IMR-90 (cell line): Measurements from ENCODE around the gene B3GLCT. TPM values are rescaled to one million over a fixed set of nuclear protein-coding genes. Genes with fewer than 3 reads are reported as not detected.

Experiments used
- ATAC-seq: fragments of 200-7000 bp; cut with Tn5 transposase; 2 replicates; pipeline ENCODE4 v1.9.1; 2020; ENCODE audit warnings: low read depth, mild to moderate bottlenecking, moderate library complexity
- BruUV-seq: library from RNA; stranded (reverse); fragments of 400-500 nt; replicated peaks from 2 replicates; lab custom pipeline; 2021; lab: Mats Ljungman, UMichigan
- CTCF ChIA-PET: fragments of 300-600 bp; formaldehyde crosslinking; extraction: SDS; loops from one replicate; lab custom pipeline; 2021; ENCODE audit warnings: antibody characterized with exemption; lab: Yijun Ruan, JAX
- POLR2A ChIA-PET: fragments of 300-600 bp; sonication (Branson Sonifier 250); formaldehyde crosslinking; loops from one replicate; lab custom pipeline; 2022; ENCODE audit warnings: antibody characterized with exemption; ENCODE audit not compliant: unreplicated experiment; lab: Charles Lee
- DNase-seq: peaks from one replicate; pipeline ENCODE4 v3.0.0; 2013
- H2AFZ ChIP-seq: replicated peaks from 2 replicates; pipeline ENCODE3; 2013; ENCODE audit warnings: low read length, mild to moderate bottlenecking; ENCODE audit not compliant: poor library complexity
- H2AK5ac ChIP-seq: 2 replicates; pipeline ENCODE4 v1.6.1; 2013; ENCODE audit warnings: low read depth, low read length, inconsistent platforms
- H2AK9ac ChIP-seq: replicated peaks from 2 replicates; pipeline ENCODE3; 2013; ENCODE audit warnings: mild to moderate bottlenecking, low read depth, low read length, moderate library complexity; ENCODE audit not compliant: poor library complexity
- H2BK120ac ChIP-seq: 2 replicates; pipeline ENCODE4 v1.6.1; 2013; ENCODE audit warnings: low read depth, low read length, inconsistent platforms
- H2BK15ac ChIP-seq: 3 replicates; pipeline ENCODE4 v1.6.1; 2013; ENCODE audit warnings: low read depth, low read length, inconsistent platforms
- H2BK20ac ChIP-seq: 2 replicates; pipeline ENCODE4 v1.6.1; 2013; ENCODE audit warnings: low read depth, mild to moderate bottlenecking, inconsistent platforms, low read length, moderate library complexity
- H2BK5ac ChIP-seq: 2 replicates; pipeline ENCODE4 v1.6.1; 2013; ENCODE audit warnings: mild to moderate bottlenecking, low read depth, low read length, inconsistent platforms; ENCODE audit not compliant: poor library complexity, severe bottlenecking
- H3K14ac ChIP-seq: replicated peaks from 2 replicates; pipeline ENCODE4 v1.6.1; 2013; ENCODE audit warnings: low read depth, low read length, inconsistent platforms
- H3K18ac ChIP-seq: 2 replicates; pipeline ENCODE4 v1.6.1; 2013; ENCODE audit warnings: low read depth, low read length, control low read depth
- H3K23ac ChIP-seq: 2 replicates; pipeline ENCODE4 v1.6.1; 2013; ENCODE audit warnings: low read depth, low read length, inconsistent platforms
- H3K27ac ChIP-seq: 2 replicates; pipeline ENCODE4 v1.5.1; 2013; ENCODE audit warnings: mild to moderate bottlenecking, control low read depth, low read length; ENCODE audit not compliant: insufficient read depth
- H3K27me3 ChIP-seq: 2 replicates; pipeline ENCODE4 v1.6.1; 2013; ENCODE audit warnings: low read length; ENCODE audit not compliant: control insufficient read depth, insufficient read depth
- H3K36me3 ChIP-seq: 2 replicates; pipeline ENCODE4 v1.6.1; 2013; ENCODE audit warnings: low read length, mixed read lengths; ENCODE audit not compliant: control insufficient read depth, insufficient read depth
- H3K4ac ChIP-seq: 2 replicates; pipeline ENCODE4 v1.6.1; 2013; ENCODE audit warnings: low read depth, low read length, inconsistent platforms
- H3K4me1 ChIP-seq: 2 replicates; pipeline ENCODE4 v1.6.1; 2013; ENCODE audit warnings: low read length, mixed read lengths; ENCODE audit not compliant: control insufficient read depth, insufficient read depth
- H3K4me2 ChIP-seq: 2 replicates; pipeline ENCODE4 v1.6.1; 2013; ENCODE audit warnings: low read depth, mild to moderate bottlenecking, control low read depth, low read length, moderate library complexity
- H3K4me3 ChIP-seq: 2 replicates; pipeline ENCODE4 v1.5.1; 2013; ENCODE audit warnings: low read depth, mild to moderate bottlenecking, control low read depth, low read length, moderate library complexity; ENCODE audit not compliant: insufficient read depth
- H3K56ac ChIP-seq: 2 replicates; pipeline ENCODE4 v1.6.1; 2013; ENCODE audit warnings: low read length, inconsistent platforms; ENCODE audit not compliant: insufficient read depth; ENCODE audit errors: extremely low read depth
- H3K79me1 ChIP-seq, 2 experiments: 2 replicates each; pipeline ENCODE4 v1.6.1; 2013; ENCODE audit warnings: low read length in 2 of 2, inconsistent platforms in 1 of 2, low read depth in 1 of 2
- H3K9ac ChIP-seq: 2 replicates; pipeline ENCODE4 v1.6.1; 2013; ENCODE audit warnings: low read depth, low read length, control low read depth
- H3K9me1 ChIP-seq: 2 replicates; pipeline ENCODE4 v1.6.1; 2013; ENCODE audit warnings: low read length, inconsistent platforms; ENCODE audit not compliant: insufficient read depth
- H3K9me3 ChIP-seq: 2 replicates; pipeline ENCODE4 v1.6.1; 2013; ENCODE audit warnings: low read length; ENCODE audit not compliant: control insufficient read depth, insufficient read depth
- H4K20me1 ChIP-seq: 2 replicates; pipeline ENCODE4 v1.6.1; 2013; ENCODE audit warnings: low read length, inconsistent platforms; ENCODE audit not compliant: insufficient read depth
- H4K5ac ChIP-seq: 2 replicates; pipeline ENCODE4 v1.6.1; 2013; ENCODE audit warnings: mild to moderate bottlenecking, low read depth, low read length, control low read depth
- H4K8ac ChIP-seq, 2 experiments: 2 replicates each; pipeline ENCODE4 v1.6.1; 2013; ENCODE audit warnings: low read depth in 2 of 2, low read length in 2 of 2, control low read depth in 1 of 2, inconsistent platforms in 1 of 2
- H4K91ac ChIP-seq: 2 replicates; pipeline ENCODE4 v1.6.1; 2013; ENCODE audit warnings: low read depth, low read length, inconsistent platforms; ENCODE audit not compliant: insufficient read depth
- CEBPB ChIP-seq: IDR thresholded peaks from 2 replicates; pipeline ENCODE4 v1.6.1; 2012; ENCODE audit warnings: low read depth, low read length, improper control_type of control experiment
- CHD1 ChIP-seq: IDR thresholded peaks from 2 replicates; pipeline ENCODE4 v1.6.1; 2012; ENCODE audit warnings: low read depth, low read length, improper control_type of control experiment
- MAFK ChIP-seq: IDR thresholded peaks from 2 replicates; pipeline ENCODE4 v1.6.1; 2012; ENCODE audit warnings: low read depth, low read length, improper control_type of control experiment
- MAZ ChIP-seq: IDR thresholded peaks from 2 replicates; pipeline ENCODE4 v1.6.1; 2012; ENCODE audit warnings: low read depth, mild to moderate bottlenecking, low read length, improper control_type of control experiment, moderate library complexity, borderline replicate concordance
- MXI1 ChIP-seq: IDR thresholded peaks from 2 replicates; pipeline ENCODE4 v1.6.1; 2012; ENCODE audit warnings: low read depth, mild to moderate bottlenecking, low read length, moderate library complexity, borderline replicate concordance
- NFE2L2 ChIP-seq: fragments of 150-350 bp; IDR thresholded peaks from 2 replicates; pipeline ENCODE4 v1.6.1; 2016; ENCODE audit warnings: low read depth, mild to moderate bottlenecking, low read length
- WGBS, 2 experiments: methylation state at CpG; one replicate each; pipeline versions ENCODE4 v1.1.5 to v1.1.7; 2013; ENCODE audit warnings: missing lambda C conversion rate in 2 of 2; ENCODE audit not compliant: insufficient read length in 1 of 2; ENCODE audit errors: extremely low coverage in 2 of 2; 5-methylcytosine and 5-hydroxymethylcytosine counted together
- dilution Hi-C: fragments of 300-500 bp; cut with HindIII; formaldehyde crosslinking; loops from one replicate; pipeline ENCODE4 v1.14.3; 2018; ENCODE audit warnings: low sequenced_read_pairs; ENCODE audit not compliant: unreplicated experiment
- in situ Hi-C: fragments of 300-500 bp; cut with MboI; formaldehyde crosslinking; loops from 3 replicates; pipeline ENCODE4 v1.14.3; 2019; ENCODE audit warnings: low sequenced_read_pairs, inconsistent platforms, mixed read lengths
- intact Hi-C: fragments of 100-400 bp; cut with micrococcal nuclease; formaldehyde crosslinking; loops from 2 replicates; pipeline ENCODE4 v1.10.0; 2022
- polyA plus RNA-seq, 3 experiments: library from polyadenylated mRNA; depleted of rRNA; stranded (reverse); fragments of >200 nt; gene quantifications; 2 replicates each; pipeline ENCODE4 v1.2.3, GENCODE V29; 2012; ENCODE audit warnings: low replicate concordance in 1 of 3
- total RNA-seq: library from RNA; depleted of rRNA; stranded (reverse); fragments of >200 nt; gene quantifications from 2 replicates; pipeline ENCODE4 v1.2.3, GENCODE V29; 2012
- TF ChIP-seq, protein P1 (sequence below): fragments of 150-350 bp; IDR thresholded peaks from 2 replicates; pipeline ENCODE4 v1.6.1; 2016; ENCODE audit warnings: low read depth, mild to moderate bottlenecking, low read length, moderate library complexity, borderline replicate concordance
- TF ChIP-seq, protein P2 (sequence below): conservative IDR thresholded peaks from 2 replicates; pipeline ENCODE4 v1.5.1; 2012; ENCODE audit warnings: mild to moderate bottlenecking, low read depth, low read length, improper control_type of control experiment

Gene B3GLCT
- total and polyA plus RNA-seq, 2 of the 4 experiments (the other 2 are of a cell fraction): 2.0 to 4.5 TPM

DNA sequence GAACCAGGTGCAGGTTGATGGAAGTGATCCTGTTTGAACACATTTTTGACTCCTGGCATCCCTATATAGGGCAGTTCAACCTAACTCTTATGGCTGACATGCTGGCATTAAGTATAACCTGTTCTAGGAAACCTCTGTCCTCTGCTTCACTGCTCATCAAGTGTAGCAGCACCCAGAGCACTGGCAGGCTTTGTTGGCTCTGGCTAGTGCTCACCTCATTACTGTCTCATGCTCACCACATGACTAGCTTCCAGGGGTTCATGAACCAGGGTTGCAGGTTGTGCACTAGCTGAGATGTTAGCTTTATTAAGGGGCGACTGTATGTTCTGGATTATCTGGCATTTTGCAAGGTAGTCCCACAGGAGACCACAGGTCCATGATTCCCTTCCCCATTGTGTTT, 63.6 kb downstream of the B3GLCT start:
- no peak overlapping the region for H3K18ac ChIP-seq
- TF ChIP-seq CEBPB (no peak), MXI1 (no peak), NFE2L2 (no peak), MAFK (no peak), MAZ (no peak), CHD1 (no peak)
- TF ChIP-seq, protein P1, sequence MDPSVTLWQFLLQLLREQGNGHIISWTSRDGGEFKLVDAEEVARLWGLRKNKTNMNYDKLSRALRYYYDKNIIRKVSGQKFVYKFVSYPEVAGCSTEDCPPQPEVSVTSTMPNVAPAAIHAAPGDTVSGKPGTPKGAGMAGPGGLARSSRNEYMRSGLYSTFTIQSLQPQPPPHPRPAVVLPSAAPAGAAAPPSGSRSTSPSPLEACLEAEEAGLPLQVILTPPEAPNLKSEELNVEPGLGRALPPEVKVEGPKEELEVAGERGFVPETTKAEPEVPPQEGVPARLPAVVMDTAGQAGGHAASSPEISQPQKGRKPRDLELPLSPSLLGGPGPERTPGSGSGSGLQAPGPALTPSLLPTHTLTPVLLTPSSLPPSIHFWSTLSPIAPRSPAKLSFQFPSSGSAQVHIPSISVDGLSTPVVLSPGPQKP: no peak
- TF ChIP-seq, protein P2, sequence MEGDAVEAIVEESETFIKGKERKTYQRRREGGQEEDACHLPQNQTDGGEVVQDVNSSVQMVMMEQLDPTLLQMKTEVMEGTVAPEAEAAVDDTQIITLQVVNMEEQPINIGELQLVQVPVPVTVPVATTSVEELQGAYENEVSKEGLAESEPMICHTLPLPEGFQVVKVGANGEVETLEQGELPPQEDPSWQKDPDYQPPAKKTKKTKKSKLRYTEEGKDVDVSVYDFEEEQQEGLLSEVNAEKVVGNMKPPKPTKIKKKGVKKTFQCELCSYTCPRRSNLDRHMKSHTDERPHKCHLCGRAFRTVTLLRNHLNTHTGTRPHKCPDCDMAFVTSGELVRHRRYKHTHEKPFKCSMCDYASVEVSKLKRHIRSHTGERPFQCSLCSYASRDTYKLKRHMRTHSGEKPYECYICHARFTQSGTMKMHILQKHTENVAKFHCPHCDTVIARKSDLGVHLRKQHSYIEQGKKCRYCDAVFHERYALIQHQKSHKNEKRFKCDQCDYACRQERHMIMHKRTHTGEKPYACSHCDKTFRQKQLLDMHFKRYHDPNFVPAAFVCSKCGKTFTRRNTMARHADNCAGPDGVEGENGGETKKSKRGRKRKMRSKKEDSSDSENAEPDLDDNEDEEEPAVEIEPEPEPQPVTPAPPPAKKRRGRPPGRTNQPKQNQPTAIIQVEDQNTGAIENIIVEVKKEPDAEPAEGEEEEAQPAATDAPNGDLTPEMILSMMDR: no peak
- intact Hi-C loops (no loop called here), in situ Hi-C loops (no loop called here), dilution Hi-C loops (no loop called here)
- no peaks in the 10 kb centered on the region for H3K36me3 ChIP-seq
- no peak overlapping the region for H3K23ac ChIP-seq
- no peak overlapping the region for H3K4ac ChIP-seq
- DNase-seq: no peak
- H4K5ac ChIP-seq: no peak overlapping the region
- H4K20me1 ChIP-seq: no peaks in the 10 kb centered on the region
- H2BK15ac ChIP-seq: no peak overlapping the region
- H2AFZ ChIP-seq: no peak overlapping the region
- H2BK5ac ChIP-seq: no peak overlapping the region
- H3K56ac ChIP-seq: no peak overlapping the region
- no peak overlapping the region for H2AK5ac ChIP-seq
- ChIA-PET CTCF (no interaction called here), POLR2A (no interaction called here)
- no peak overlapping the region for H3K14ac ChIP-seq
- no peak overlapping the region for H3K27ac ChIP-seq
- H3K9me1 ChIP-seq: no peaks in the 10 kb centered on the region
- no peaks in the 10 kb centered on the region for H3K79me1 ChIP-seq
- no peak overlapping the region for H2BK20ac ChIP-seq
- H2AK9ac ChIP-seq: no peak overlapping the region
- no peak for ATAC-seq
- H2BK120ac ChIP-seq: no peak overlapping the region
- no peaks in the 10 kb centered on the region for H3K4me1 ChIP-seq
- H3K9ac ChIP-seq: no peak overlapping the region
- no CpG with 5 or more reads among the region's 1 CpG for WGBS, 2 experiments
- no TSS peak for BruUV-seq
- H3K27me3 ChIP-seq: no peaks in the 10 kb centered on the region
- H3K4me2 ChIP-seq: no peak overlapping the region
- H3K4me3 ChIP-seq: no peak overlapping the region
- H3K9me3 ChIP-seq: no peaks in the 10 kb centered on the region
- H4K8ac ChIP-seq: no peak overlapping the region
- H4K91ac ChIP-seq: no peak overlapping the region
